Mammary epithelial cell (primary cell): Measurements from ENCODE around the gene HIBADH.

Source experiments
- CTCF ChIP-seq, 2 donors: IDR thresholded peaks in 1 of 2; conservative IDR thresholded peaks in 1 of 2; 2 replicates each; pipeline ENCODE4 v1.5.1; 2011 to 2012; ENCODE audit warnings: inconsistent platforms in 2 of 2, low read length in 2 of 2, mild to moderate bottlenecking in 2 of 2, control low read depth in 1 of 2, low read depth in 1 of 2; ENCODE audit not compliant: insufficient read depth in 1 of 2; ENCODE audit errors: extremely low read depth in 1 of 2
- EZH2 ChIP-seq: IDR thresholded peaks from 2 replicates; pipeline ENCODE4 v1.6.1; 2012; ENCODE audit warnings: low read length, inconsistent platforms, borderline replicate concordance

GRCh38 chr7:27647046-27647445, 15.6 kb downstream of the HIBADH start:
- TF ChIP-seq CTCF (conservative IDR thresholded peaks at IDR 0.05 in 1 of 2, IDR thresholded peaks at IDR 0.05 in 1 of 2; ENCODE audit: extremely low read depth in 1 of 2, insufficient read depth in 1 of 2, low read depth in 1 of 2, low read length in 2 of 2) (no peak), EZH2 (no peak)
